MM.1S (cell line): ENCODE results near the gene CCDC190.
A peak's percentile ranks its signal among the peaks of the same experiment; 100 is the strongest.

Experiments used
- DNase-seq: peaks from one replicate; pipeline ENCODE4 v3.0.0-alpha.2; 2015
- H2AFZ ChIP-seq: fragments of 300-600 bp; sonication (generic); 2 replicates; pipeline ENCODE4 v1.6.0; 2016; ENCODE audit warnings: antibody characterized with exemption, low read length
- H3F3A ChIP-seq: fragments of 300-600 bp; sonication (generic); 2 replicates; pipeline ENCODE4 v1.6.1; 2016; ENCODE audit warnings: mild to moderate bottlenecking, antibody characterized with exemption, low read length, moderate library complexity, mixed read lengths; ENCODE audit not compliant: insufficient read depth
- H3K27ac ChIP-seq: fragments of 300-600 bp; sonication (generic); 2 replicates; pipeline ENCODE4 v1.5.1; 2016; ENCODE audit warnings: mild to moderate bottlenecking, low read length
- H3K27me3 ChIP-seq: fragments of 300-600 bp; sonication (generic); replicated peaks from 2 replicates; pipeline ENCODE4 v1.6.0; 2016; ENCODE audit warnings: low read length; ENCODE audit not compliant: insufficient read depth
- H3K36me3 ChIP-seq: fragments of 300-600 bp; sonication (generic); replicated peaks from 2 replicates; pipeline ENCODE4 v1.6.1; 2016; ENCODE audit warnings: mild to moderate bottlenecking, low read length, mixed read lengths; ENCODE audit not compliant: insufficient read depth
- H3K4me1 ChIP-seq: fragments of 300-600 bp; sonication (generic); 2 replicates; pipeline ENCODE4 v1.6.1; 2016; ENCODE audit warnings: low read length, mixed read lengths
- H3K4me2 ChIP-seq: fragments of 300-600 bp; sonication (generic); 2 replicates; pipeline ENCODE4 v1.6.0; 2016; ENCODE audit warnings: low read depth, low read length
- H3K4me3 ChIP-seq: fragments of 300-600 bp; sonication (generic); 2 replicates; pipeline ENCODE4 v1.5.1; 2016; ENCODE audit warnings: low read length, mixed read lengths
- H3K79me2 ChIP-seq: fragments of 300-600 bp; sonication (generic); 2 replicates; pipeline ENCODE4 v1.6.1; 2016; ENCODE audit warnings: mixed run types, low read length, mixed read lengths
- H3K9ac ChIP-seq: fragments of 300-600 bp; sonication (generic); 2 replicates; pipeline ENCODE4 v1.6.1; 2016; ENCODE audit warnings: low read length, mixed read lengths
- H3K9me2 ChIP-seq: fragments of 300-600 bp; sonication (generic); replicated peaks from 2 replicates; pipeline ENCODE4 v1.6.1; 2016; ENCODE audit warnings: mild to moderate bottlenecking, low read length, mixed read lengths; ENCODE audit not compliant: insufficient read depth
- H3K9me3 ChIP-seq: fragments of 300-600 bp; sonication (generic); replicated peaks from 2 replicates; pipeline ENCODE4 v1.6.1; 2016; ENCODE audit warnings: mild to moderate bottlenecking, low read length, mixed read lengths; ENCODE audit not compliant: insufficient read depth
- H4K20me1 ChIP-seq: fragments of 300-600 bp; sonication (generic); 2 replicates; pipeline ENCODE4 v1.6.1; 2016; ENCODE audit warnings: mild to moderate bottlenecking, low read length, moderate library complexity, mixed read lengths; ENCODE audit not compliant: insufficient read depth
- CTCF ChIP-seq: fragments of 300-600 bp; sonication (generic); IDR thresholded peaks from 2 replicates; pipeline ENCODE4 v1.5.1; 2016; ENCODE audit warnings: antibody characterized with exemption, low read length, mixed read lengths
- EZH2 ChIP-seq: fragments of 300-600 bp; sonication (generic); optimal IDR thresholded peaks from 2 replicates; pipeline ENCODE3; 2017; ENCODE audit warnings: low read depth, mild to moderate bottlenecking, antibody characterized with exemption, low read length, mixed read lengths
- EZH2phosphoT487 ChIP-seq: fragments of 300-600 bp; sonication (generic); IDR thresholded peaks from 2 replicates; pipeline ENCODE4 v1.6.1; 2018; ENCODE audit warnings: antibody characterized with exemption, low read length

CCDC190 gene

GRCh38 chr1:162857850-162858249, 3.1 kb downstream of the CCDC190 start:
- DNase-seq, result no peak
- Histone ChIP-seq H3K9ac (no peak overlapping the region), H2AFZ (no peak overlapping the region), H3K36me3 (no peaks in the 10 kb centered on the region), H4K20me1 (no peaks in the 10 kb centered on the region), H3K27ac (no peak overlapping the region), H3K79me2 (no peaks in the 10 kb centered on the region), H3K9me2 (no peaks in the 10 kb centered on the region), H3F3A (peaks cover 10% of the 10 kb centered on the region; the same call in 1 of the 2 replicates), H3K4me2 (no peak overlapping the region), H3K4me3 (no peak overlapping the region), H3K27me3 (no peaks in the 10 kb centered on the region), H3K9me3 (no peaks in the 10 kb centered on the region), H3K4me1 (peaks cover 26% of the 10 kb centered on the region; the same call in 1 of the 2 replicates)
- TF ChIP-seq EZH2, result no peak
- TF ChIP-seq EZH2phosphoT487, result no peak
- no peak for TF ChIP-seq CTCF

- Histone ChIP-seq H2AFZ (no peak overlapping the region), H3F3A (peaks cover 10% of the 10 kb centered on the region; the same call in 1 of the 2 replicates), H3K36me3 (no peaks in the 10 kb centered on the region), H3K9me3 (no peaks in the 10 kb centered on the region), H3K79me2 (no peaks in the 10 kb centered on the region), H3K4me3 (no peak overlapping the region), H3K9ac (no peak overlapping the region), H3K4me2 (no peak overlapping the region), H3K9me2 (no peaks in the 10 kb centered on the region), H3K27me3 (no peaks in the 10 kb centered on the region), H3K4me1 (peaks cover 26% of the 10 kb centered on the region; the same call in 1 of the 2 replicates), H4K20me1 (no peaks in the 10 kb centered on the region), H3K27ac (no peak overlapping the region)
- TF ChIP-seq EZH2 (no peak), CTCF (no peak), EZH2phosphoT487 (no peak)
- peak; percentile 62 for DNase-seq
Measured at GRCh38 chr1:162856260-162856659, 4.7 kb downstream of the CCDC190 start.

- Histone ChIP-seq H3K9me3 (no peaks in the 10 kb centered on the region), H3K4me3 (no peak overlapping the region), H2AFZ (no peak overlapping the region), H3F3A (peaks cover 10% of the 10 kb centered on the region; the same call in 1 of the 2 replicates), H3K27ac (no peak overlapping the region), H3K36me3 (no peaks in the 10 kb centered on the region), H3K79me2 (no peaks in the 10 kb centered on the region), H3K9me2 (no peaks in the 10 kb centered on the region), H3K9ac (no peak overlapping the region), H3K4me2 (no peak overlapping the region), H3K4me1 (peaks cover 26% of the 10 kb centered on the region; the same call in 1 of the 2 replicates), H3K27me3 (no peaks in the 10 kb centered on the region), H4K20me1 (no peaks in the 10 kb centered on the region)
- TF ChIP-seq CTCF (no peak), EZH2 (no peak), EZH2phosphoT487 (no peak)
- no peak for DNase-seq
Measured at GRCh38 chr1:162855461-162856150, 5.4 kb downstream of the CCDC190 start.
